HG03432 (cell line): ENCODE results near the gene DHRS2.
A peak's percentile ranks its signal among the peaks of the same experiment; 100 is the strongest.

ENCODE experiments used
- ATAC-seq: cut with Tn5 transposase; IDR thresholded peaks from one replicate; pipeline ENCODE4 v1.9.1; 2021; ENCODE audit warnings: mild to moderate bottlenecking, moderate library complexity; ENCODE audit not compliant: unreplicated experiment

Gene DHRS2

GRCh38 chr14:23612354-23612732 lies 23.8 kb upstream of the DHRS2 start:
- ATAC-seq: no peak

- no peak for ATAC-seq
These were observed 23.4 kb upstream of the DHRS2 start for GRCh38 chr14:23612802-23613201.

DNA sequence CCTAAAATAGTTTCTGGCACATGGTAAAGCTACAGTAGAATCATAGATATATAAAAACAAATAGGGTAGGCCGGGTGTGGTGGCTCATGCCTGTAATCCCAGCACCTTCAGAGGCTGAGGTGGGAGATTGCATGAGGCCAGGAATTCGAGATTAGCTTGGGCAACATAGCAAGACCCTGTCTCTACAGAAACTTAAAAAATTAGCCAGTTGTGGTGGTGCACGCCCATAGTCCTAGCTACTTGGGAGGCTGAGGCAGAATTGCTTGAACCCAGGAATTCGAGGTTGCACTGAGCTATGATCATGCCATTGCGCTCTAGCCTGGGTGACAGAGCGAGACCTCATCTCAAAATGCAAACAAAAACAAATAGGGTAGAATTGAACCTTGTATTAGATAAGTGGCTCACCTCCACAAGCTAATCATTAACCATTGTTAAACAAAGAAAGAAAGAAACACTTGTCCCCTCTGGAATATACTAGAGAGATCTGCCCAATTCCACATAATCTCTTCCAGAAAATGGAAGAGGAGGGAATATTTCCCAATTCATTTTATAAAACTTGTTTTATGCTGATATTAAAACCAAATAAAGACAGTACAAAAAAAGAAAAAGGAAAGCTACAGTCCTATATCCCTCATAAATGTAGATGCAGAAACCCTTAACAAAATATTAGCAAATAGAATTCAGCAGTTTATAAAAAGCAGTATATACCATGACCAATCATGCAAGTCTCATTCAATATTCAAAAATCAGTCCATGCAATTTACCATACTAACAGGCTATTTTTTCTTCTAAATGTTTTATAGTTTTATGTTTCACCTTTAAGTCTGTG lies 22.7 kb upstream of the DHRS2 start:
- no peak for ATAC-seq

DNA sequence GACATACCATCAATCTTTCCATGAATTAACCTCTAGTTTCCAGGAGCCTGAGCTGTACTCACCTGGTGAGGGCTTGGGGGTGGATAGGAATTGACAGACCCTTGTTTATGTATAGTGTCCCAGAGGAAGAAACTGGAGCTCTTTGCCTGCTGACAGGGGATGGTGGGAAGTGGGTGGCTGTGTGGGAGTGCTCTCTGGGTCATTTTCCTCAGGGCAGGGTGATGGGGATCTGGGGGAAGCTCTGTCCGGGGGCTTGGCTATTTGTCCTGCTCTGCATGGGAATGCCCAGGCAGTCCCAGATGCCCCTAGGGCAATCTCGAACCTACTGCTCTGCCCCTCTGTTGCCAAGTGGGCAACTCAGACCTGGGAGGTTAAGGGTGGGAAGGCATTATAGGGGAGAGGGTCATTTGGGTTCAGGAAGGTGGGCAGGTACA lies 21.8 kb upstream of the DHRS2 start:
- no peak for ATAC-seq

- no peak for ATAC-seq
These were observed 20.3 kb upstream of the DHRS2 start for GRCh38 chr14:23615856-23616255.

DNA sequence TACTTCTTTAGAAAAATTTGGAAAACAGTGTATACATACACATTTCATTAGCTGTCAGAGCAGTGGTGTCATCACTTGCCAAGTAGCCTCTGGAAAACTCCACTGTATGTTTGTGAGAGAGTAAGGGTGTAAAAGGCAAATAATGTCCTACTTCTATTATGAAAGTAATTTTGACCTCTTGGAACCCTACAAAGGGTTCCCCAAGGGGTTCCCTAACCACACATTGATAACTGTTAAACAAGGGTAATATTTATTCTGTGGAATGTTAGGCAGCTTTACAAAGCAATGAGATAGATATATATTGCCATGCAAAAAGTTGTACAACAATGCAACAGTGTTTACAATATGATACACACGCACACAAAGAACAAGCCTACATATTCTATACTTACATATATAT lies 18.6 kb upstream of the DHRS2 start:
- no peak for ATAC-seq

GRCh38 chr14:23618415-23618988 lies 17.7 kb upstream of the DHRS2 start:
- no peak for ATAC-seq

- ATAC-seq: no peak
These were observed 15.9 kb upstream of the DHRS2 start for GRCh38 chr14:23620177-23620702.

GRCh38 chr14:23621204-23621931 lies 14.8 kb upstream of the DHRS2 start:
- ATAC-seq: no peak

DNA sequence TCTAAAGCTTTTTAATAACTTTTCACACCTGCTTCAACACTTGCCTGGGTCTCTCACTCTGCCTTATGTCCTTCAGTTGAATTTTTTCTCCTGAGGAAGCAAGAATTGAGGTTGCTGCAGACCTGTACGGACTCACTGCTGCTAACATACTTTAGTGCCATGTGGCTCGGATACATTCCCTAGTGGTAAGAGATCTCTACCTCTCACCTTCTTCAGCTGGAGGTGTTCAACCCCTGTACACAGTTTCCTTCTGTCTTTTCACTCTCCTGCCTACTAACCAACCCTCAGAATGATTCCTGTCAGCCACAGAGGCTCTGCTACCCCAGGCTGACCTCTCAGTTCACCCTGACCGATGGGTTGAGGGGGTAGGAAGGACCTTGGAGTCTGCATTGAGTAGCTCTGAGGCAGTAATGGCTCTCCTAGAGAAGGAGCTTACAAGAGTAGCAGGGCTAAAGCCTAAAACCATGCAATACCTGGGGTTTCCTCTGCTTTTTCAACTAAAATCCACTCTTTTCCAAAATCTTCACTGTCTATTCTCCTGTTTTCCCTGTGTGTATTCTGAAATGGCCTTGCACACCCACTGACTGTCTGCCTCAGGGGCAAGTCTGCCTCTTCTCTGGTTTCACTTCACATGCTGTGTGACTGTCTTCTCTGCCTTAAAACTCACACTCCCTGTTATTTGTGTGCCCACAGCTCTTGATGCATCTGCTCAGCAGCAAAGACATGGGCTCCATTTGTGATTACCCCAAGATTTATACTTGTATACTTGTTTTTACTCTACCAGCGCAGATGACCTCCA lies 14.0 kb upstream of the DHRS2 start:
- ATAC-seq: no peak

DNA sequence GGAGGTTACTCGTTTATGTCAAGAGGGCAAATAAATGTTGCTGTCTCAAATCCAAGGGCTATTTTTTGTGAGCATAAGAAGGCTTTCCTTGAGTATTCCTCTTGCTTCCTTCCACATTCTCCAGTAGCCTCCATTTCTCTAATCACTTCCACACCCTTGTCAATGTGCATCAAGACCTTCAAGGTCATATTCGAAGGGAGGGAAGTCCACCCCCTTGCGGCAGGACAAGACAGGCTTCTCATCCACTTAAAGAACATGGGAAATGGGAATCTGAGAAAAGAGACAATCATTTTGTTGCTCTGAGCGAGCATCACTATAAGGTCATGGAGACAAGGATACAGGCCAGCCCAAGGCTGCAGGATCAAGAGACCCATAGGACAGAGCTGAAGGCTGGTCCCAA lies 13.2 kb upstream of the DHRS2 start:
- no peak for ATAC-seq

DNA sequence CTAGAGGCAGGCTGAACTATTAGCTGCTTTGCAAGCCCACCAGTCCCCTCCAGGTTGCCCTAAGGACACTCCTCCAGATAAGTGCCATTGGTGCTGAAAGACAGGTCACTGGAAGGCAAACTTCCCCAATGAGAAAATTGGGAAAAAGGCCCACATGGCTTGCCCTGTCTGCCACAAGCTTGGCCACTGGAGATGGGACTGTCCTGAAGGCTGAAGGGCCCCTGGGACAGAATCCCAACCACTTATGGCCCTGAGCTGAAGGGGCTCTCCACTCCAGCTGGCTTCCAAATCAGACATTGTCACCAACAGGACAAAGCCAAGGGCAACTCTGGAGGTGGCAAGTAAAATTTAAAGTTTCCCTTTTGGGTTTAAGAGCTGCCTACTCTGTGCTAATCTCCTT lies 12.2 kb upstream of the DHRS2 start:
- no peak for ATAC-seq

DNA sequence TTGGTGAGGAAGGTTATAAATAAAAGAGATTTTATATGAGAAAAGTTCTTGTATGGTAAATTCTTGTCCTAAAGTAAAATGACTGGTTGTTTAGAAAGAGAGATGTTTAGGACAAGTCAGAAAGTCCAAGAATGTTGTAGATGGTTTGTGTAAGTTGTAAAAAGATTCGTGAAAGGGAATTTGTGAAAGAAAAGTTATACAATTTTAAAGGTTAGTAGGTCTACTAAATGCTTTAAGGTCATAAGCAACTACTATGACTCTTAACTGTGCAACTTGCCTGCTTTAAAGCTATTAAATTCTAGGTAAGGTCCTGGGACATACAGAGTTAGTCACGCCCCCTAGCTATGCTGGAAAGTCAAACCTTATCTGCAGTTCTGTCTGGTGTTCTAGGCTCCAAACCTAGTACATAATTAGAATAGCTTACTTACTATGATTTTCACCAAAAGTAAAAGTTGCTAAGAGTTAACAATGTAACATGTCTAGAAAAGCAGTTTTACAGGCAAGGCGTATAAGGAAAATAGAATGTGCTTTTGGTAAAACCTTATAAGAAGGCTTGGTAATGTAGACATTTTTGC lies 11.2 kb upstream of the DHRS2 start:
- no peak for ATAC-seq

- ATAC-seq: no peak
These were observed 9.2 kb upstream of the DHRS2 start for GRCh38 chr14:23626946-23627345.

- ATAC-seq: no peak
These were observed 8.2 kb upstream of the DHRS2 start for GRCh38 chr14:23627961-23628360.

GRCh38 chr14:23629204-23629603 lies 7.0 kb upstream of the DHRS2 start:
- no peak for ATAC-seq

DNA sequence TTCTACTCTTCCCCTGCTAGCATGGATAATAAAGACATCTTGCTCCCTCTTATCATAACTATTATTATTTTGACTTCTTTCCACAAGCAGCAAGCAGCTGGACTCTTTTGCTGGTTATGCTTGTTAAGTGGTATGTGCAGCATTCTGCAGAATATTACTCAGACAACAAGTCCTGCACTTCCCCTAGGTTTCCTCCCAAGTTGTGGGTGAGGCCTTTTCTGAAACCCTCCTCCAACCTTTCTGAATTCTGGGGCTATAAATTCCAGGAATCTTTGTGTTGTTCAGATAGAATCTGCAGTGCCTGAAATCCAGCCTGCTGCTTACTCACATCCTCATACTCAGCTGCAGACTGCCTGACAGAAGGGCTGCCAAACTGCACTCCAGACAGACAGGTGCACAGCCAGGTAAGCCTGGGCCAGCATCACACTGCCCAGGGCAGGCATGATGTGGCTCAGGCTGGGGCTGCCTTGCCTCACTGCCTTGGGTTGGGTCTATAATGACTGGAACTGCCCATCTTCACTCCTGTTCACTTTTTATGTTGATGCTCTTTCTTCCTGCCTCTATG lies 6.2 kb upstream of the DHRS2 start:
- ATAC-seq: no peak

DNA sequence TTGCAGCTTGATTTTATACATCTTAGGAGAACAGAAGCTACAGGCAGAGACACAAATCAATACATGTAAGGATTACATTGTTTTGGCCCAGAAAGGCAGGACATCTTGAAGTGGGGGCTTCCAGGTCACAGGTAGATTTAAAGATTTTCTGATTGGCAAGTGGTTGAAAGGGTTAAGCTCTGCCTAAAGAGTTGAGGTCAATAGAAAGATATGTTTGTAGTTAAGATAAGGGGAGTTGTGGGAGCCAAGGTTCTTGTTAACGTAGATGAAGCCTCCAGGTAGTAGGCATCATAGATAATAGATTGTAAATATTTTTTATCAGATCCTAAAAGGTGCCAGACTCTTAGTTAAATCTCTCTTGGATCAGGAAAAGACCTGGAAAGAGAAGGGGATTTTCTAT lies 5.5 kb upstream of the DHRS2 start:
- no peak for ATAC-seq

- no peak for ATAC-seq
These were observed 4.9 kb upstream of the DHRS2 start for GRCh38 chr14:23631234-23631633.

GRCh38 chr14:23631702-23632460 lies 4.3 kb upstream of the DHRS2 start:
- peak; percentile 78 for ATAC-seq
